GM12892 (cell line): Measurements from ENCODE around the gene CCDC15.
"Not testable (repeated sequence)": the region's sequence is repeated elsewhere in the genome, so short reads cannot be mapped to it uniquely, and the experiment has no call there.

Experiments used
- DNase-seq: peaks from one replicate; pipeline ENCODE4 v3.0.0; 2011; ENCODE audit not compliant: insufficient read length
- FAIRE-seq: peaks from 2 replicates; lab custom pipeline; 2011; peaks lifted over from hg19 to GRCh38; lab: Jason Lieb, UNC
- POLR2A ChIP-seq: IDR thresholded peaks from 2 replicates; pipeline ENCODE4 v1.6.1; 2011; ENCODE audit warnings: low read depth, low read length, control low read depth
- POLR2AphosphoS5 ChIP-seq: IDR thresholded peaks from 2 replicates; pipeline ENCODE4 v1.6.1; 2011; ENCODE audit warnings: low read depth, low read length, control low read depth
- TAF1 ChIP-seq: IDR thresholded peaks from 2 replicates; pipeline ENCODE4 v1.6.1; 2011; ENCODE audit warnings: low read depth, mild to moderate bottlenecking, control low read depth, low read length, borderline replicate concordance

The CCDC15 gene

GRCh38 chr11:124943254-124943616 lies 10.8 kb upstream of the CCDC15 start:
- no peak for DNase-seq
- no peak for FAIRE-seq
- TF ChIP-seq POLR2AphosphoS5 (no peak), TAF1 (no peak), POLR2A (no peak)

- no peak for TF ChIP-seq POLR2AphosphoS5
- no peak for TF ChIP-seq TAF1
- TF ChIP-seq POLR2A, result no peak
- DNase-seq (no peak), FAIRE-seq (no peak)
These were observed 10.3 kb upstream of the CCDC15 start for GRCh38 chr11:124943741-124944140.

DNA sequence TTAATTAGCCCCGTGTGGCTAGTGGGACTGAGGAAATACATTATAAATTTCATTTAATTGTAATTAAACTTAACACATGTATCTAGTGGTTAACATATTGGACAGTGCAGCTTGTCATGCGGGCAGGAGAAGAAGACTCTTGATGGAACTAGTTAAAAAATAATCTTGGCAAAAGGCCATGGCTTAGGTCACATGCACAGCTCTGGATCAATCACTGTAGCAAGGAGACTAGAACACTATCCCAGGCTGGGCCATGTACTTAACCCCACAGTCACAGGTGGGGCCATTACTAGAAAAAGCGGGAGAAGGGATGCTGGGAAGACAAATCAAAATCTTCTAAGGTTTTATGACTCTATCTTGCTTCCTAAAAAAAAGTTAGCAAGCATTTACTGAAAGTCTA lies 9.4 kb upstream of the CCDC15 start:
- DNase-seq (no peak), FAIRE-seq (no peak)
- no peak for TF ChIP-seq TAF1
- TF ChIP-seq POLR2AphosphoS5, result no peak
- TF ChIP-seq POLR2A, result no peak

DNA sequence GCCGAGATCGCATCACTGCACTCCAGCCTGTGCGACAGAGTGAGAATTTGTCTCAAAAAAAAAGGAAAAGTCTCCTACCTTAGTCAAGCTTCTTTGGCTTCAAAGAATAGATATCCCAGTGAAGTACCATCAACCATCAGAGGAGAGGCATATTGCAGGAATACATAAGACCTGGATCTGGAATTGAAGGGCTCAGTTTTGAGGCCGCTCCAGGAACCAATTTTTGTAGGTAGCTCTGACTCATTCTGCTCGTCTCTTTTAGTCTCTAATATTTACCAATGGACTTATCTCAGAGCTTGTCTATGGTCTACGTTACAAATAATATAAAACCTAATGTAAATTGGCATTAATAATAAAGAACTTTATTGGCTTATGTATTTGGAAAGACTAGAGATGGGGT lies 8.2 kb upstream of the CCDC15 start:
- TF ChIP-seq TAF1 (no peak), POLR2A (no peak), POLR2AphosphoS5 (no peak)
- no peak for DNase-seq
- FAIRE-seq, result no peak

DNA sequence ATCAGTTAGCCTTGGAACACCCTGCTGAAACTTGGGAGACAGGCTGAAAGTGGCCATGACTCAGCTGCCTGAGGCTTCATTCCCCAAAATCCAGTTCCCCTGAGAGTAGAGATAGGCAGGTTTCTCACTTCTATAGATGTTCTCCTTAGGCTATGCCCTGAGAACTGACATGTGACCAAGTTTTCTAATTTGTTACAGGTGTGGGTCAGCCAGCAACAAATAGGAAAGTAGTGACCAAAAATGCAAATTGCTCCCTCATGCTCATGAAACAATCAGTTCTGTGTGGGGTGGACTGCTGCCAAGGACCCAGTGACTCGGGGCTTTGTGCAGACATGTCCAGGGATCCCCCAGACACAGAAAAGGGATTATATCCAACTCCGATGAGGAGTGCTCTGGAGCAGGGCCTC lies 7.3 kb upstream of the CCDC15 start:
- FAIRE-seq (no peak), DNase-seq (no peak)
- TF ChIP-seq POLR2A (no peak), POLR2AphosphoS5 (no peak), TAF1 (no peak)

DNA sequence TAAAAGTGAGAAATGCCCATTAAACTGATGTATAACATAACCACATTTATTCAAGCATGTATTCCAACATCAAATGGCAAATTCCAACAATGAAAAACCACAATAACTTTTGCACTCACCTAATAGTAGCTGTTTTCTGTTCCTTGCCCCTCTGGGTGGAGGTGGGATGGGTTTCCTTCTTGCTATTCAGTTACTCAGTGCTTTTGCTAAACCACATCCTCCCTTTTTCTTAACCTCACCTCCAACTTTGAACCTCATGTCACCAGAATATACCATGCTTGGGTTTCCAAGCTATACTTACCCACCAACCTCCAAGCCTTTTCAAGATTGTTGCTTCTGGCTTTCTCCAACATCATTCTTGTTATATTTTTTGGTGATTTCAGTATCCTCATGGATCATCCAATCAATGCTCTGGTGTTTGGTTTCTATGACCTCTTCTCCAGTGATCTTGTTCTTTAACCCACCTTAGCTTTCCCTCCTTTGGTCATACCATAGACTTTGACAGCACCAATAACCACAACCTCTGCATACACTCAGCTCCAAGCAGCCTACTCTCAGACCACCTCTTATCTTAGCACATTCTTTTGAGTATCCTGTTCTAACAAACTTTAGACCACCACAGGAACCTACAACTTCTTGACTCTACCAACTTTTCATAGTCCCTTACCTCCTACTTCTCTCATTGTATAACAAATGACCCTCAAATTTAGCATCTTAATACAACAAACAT lies 3.2 kb upstream of the CCDC15 start:
- FAIRE-seq (no peak), DNase-seq (no peak)
- TF ChIP-seq POLR2A (no peak), TAF1 (no peak), POLR2AphosphoS5 (no peak)

DNA sequence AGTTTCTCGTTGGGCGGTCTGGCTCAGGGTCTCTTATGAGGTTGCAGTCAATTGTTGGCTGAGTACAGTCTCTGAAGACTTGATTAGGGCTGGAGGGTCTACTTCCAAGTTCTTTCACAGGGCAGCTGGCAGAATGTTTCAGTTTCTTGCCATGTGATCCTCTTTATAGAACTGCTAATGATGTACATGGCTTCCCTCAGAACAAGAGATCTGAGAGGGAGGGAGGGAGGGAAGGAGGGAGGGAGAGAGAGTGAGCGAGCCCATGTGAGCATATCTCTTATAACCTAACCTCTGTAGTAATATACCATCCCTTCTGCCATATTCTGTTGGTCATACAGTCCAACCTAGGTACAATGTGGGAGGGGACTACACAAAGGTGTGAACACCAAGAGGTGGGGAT lies 2.7 kb upstream of the CCDC15 start:
- no peak for TF ChIP-seq POLR2AphosphoS5
- FAIRE-seq, result no peak
- DNase-seq, result no peak

- no peak for FAIRE-seq
- DNase-seq, result no peak
- no peak for TF ChIP-seq POLR2A
- TF ChIP-seq TAF1, result no peak
- no peak for TF ChIP-seq POLR2AphosphoS5
These were observed 571 bp downstream of the CCDC15 start for GRCh38 chr11:124954590-124954955.

GRCh38 chr11:124955035-124955434 lies 1.0 kb downstream of the CCDC15 start:
- no peak for FAIRE-seq
- no peak for TF ChIP-seq POLR2A
- TF ChIP-seq POLR2AphosphoS5, result no peak
- no peak for TF ChIP-seq TAF1

GRCh38 chr11:124961972-124962609 lies 8.1 kb downstream of the CCDC15 start:
- peak; percentile 97 for FAIRE-seq
- TF ChIP-seq POLR2A, result no peak
- no peak for TF ChIP-seq TAF1
- TF ChIP-seq POLR2AphosphoS5, result no peak
- DNase-seq, result no peak

More at GRCh38 chr11:124955035-124955434, 1.0 kb downstream of the CCDC15 start:
- DNase-seq, result no peak

DNA sequence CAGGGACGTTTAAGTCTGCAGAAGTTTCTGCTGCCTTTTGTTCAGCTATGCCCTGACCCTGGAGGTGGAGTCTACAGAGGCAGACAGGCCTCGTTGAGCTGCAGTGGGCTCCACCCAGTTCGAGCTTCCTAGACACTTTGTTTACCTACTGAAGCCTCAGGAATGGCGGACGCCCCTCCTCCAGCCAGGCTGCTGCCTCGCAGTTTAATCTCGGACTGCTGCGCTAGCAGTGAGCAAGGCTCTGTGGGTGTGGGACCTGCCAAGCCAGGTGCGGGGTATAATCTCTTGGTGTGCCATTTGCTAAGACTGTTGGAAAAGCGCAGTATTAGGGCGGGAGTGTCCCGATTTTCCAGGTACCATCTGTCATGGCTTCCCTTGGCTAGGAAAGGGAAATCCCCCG lies 14.2 kb downstream of the CCDC15 start:
- DNase-seq, FAIRE-seq: not testable (repeated sequence)

GRCh38 chr11:124970925-124971324 lies 16.9 kb downstream of the CCDC15 start:
- no peak for TF ChIP-seq TAF1
- FAIRE-seq (peak; percentile 62), DNase-seq (no peak)
